DMS 273 treated with DMSO at 0.1 percent for 48 hours (cell line): ENCODE data around the gene VWA3B.
"Not testable (repeated sequence)": the region's sequence is repeated elsewhere in the genome, so short reads cannot be mapped to it uniquely, and the experiment has no call there.

Experiments
- DNase-seq: peaks from one replicate; lab custom pipeline; 2025; lab: John Stamatoyannopoulos, UW

Gene VWA3B

DNA sequence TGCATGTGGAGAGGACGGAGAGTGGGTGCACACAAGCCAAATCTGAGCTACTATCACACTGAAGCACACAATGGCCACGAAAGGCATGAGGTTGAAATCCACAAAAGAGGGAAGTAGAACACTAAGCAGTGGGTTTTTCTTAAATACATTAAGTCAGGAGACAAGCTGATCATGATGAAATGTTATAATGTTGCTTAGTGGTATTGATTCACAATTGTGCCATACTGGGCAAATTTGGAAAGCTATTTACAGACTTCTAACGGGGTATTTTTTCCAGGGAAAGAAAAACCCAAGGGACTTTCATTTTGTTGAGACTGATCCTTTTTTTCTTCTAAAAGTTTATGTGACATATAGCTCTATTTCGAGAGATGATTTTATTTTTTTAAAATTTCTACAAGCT lies 158.5 kb downstream of the VWA3B start:
- no peak for DNase-seq

DNA sequence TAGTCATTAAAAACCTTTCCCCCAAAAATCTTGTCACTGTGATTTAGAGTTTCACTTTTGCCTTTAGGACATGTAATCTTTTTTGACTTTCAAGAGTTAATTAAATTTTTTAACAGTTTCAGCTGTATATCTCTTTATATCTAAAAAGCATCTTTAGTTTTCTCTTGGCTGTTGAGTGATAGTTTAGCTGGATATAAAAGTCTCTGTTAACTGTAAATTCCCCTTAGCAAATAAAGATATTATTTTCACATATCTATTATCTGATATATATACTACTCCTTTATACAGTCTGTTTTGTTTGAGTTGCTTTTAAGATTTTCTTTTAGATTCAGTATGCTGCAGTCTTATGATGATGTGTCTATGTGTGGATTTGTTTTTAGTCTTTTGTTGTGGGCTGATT lies 160.4 kb downstream of the VWA3B start:
- no peak for DNase-seq

DNA sequence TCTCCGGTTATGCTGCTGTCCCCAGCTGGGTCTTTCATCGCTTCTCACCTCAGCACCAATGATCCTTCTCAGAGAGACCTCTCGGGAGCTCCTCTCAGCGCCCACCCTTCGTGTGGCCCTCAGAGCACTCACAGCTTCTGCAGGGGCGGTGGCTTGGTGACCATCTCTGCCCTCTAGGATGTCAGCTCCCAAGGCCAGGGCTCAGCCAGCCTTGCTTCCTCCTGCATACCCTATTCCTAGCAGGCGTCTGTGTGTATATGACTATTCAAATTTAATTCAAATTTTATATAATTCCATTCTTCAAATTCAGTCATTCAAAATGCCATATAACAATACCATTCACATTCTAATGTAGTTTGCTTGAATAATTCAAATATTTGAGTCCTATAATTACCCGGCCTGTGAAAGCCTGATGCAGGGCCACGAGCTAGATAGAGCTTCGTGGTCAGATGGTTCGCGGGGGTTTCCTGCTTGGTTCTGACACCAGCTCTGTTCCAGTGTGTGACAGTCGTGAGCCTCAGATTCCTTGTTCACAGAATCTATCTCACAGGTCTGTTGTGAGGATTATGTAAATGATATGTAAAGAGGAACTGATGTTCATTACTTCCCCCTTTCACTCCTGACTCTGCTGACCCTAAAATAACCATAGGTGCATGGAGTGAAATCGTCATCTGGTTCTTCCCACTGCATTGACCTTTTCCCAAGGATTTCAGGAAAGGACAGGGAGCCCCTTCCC lies 165.2 kb downstream of the VWA3B start:
- no peak for DNase-seq

DNA sequence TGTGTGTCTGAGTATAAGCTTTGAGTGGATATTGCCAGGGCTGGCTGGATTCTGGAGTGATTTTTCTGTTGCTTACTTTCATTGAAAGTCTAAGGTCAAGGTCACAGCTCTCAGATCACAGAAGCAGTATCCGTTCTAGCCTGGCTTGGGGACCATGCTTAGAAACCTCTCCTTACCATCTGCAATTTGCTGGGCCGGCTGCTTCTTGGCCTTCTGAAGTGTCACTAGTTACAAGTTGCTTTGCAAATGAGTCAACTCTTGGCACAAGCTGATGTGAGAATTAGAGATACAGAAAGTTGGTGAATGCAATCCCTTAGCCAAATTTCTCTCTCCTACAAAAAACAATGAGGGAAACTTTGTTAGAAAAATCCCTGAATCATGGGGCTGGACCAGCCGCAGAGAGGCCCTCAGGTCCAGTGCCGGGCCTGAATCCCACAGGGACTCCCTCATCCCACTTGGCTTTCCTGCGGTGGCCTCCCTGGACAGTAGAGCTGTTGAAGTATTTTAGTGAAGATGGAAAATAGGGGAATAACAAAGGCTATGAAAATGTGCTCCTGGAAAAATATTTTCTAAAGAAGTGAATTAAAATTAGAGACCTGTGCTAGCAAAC lies 166.6 kb downstream of the VWA3B start:
- no peak for DNase-seq

DNA sequence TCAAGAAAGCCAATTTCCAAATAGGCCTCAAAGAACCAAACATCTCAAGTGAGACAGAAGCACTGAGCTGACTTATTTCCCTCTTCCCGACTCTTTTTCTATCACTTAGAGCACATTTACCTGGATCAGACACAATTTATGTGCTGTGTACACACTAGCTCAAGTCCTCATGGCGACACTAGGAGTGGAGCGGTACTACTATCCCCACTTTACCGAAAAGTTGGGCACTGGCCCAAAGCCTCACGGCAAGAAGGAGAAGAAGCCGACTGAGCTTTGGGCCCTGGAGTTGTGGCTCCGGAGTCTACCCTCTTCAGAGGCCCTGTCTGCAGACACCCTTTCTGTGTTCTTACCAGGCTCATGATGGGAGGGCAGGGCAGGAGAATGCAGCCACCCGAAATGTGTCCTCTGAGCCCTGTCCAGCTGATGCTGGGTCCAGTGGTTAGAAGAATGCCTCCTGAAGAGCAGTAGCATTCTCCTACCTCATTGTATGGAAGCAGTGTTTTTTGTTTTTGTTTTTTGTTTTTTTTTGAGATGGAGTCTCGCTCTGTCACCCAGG lies 167.6 kb downstream of the VWA3B start:
- no peak for DNase-seq

DNA sequence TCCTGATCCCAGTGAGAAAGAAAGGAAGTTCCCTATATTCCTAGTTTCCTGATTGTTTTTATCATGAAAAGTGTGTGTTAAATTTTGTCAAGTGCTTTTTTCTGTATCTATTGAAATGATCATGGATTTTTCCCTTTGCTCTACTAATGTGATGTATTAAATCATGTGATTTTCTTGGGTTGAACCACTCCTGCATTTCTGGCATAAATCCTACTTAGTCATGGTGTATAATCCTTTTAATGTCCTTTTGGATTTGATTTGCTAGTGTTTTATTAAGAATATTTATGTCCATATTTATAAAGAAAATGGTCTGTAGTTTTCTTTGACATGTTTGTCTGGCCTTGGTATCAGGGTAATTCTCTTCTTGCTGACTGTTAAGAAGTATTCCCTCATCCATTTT lies 171.9 kb downstream of the VWA3B start:
- no peak for DNase-seq

DNA sequence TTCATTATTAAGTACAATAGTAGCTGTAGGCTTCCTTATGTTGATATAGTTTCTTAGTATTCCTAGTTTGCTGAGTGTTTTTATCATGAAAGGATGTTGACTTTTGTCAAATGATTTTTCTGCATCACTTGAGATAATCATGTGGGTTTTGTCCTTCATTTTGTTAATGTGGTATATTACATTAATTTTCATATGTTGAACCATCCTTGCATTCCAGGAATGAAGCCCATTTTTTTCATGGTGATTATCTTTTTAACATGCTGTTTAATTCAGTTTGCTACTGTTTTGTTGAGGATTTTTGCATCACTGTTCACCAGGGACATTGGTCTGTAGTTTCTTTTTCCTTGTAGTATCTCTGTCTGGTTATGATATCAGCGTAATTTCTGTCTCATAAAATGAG lies 176.4 kb downstream of the VWA3B start:
- DNase-seq: no peak

DNA sequence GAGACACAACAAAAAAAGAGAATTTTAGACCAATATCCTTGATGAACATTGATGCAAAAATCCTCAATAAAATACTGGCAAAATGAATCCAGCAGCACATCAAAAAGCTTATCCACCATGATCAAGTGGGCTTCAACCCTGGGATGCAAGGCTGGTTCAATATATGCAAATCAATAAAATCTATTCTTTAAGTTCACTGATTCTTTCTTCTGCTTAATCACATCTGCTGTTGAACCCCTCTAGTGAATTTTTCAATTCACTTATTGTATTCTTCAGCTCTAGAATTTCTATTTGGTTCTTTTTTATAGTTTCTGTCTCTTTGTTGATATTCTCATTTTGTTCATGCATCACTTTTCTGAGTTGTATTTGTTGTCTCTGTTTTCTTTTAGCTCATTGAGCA lies 181.3 kb downstream of the VWA3B start:
- DNase-seq: not testable (repeated sequence)

DNA sequence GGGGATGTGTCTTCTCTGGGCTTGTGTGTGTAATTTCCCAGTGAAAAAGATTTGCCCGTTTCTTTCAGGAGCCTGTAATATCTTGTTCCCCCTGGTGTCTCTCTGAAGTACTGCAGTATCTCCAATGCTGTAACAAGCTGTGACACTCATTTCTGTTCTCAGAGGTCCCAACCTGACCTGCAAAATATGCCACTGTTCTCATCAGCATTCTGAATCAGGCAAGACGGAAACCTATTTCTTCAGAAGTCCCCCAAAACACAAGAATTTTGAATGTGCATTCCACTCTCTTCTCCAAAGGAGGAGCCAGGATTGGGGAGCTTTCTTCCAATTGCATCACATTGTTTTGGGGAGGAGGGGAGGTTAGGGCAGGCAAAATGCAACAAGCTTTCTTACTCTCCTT lies 182.3 kb downstream of the VWA3B start:
- DNase-seq: peak; percentile 7

DNA sequence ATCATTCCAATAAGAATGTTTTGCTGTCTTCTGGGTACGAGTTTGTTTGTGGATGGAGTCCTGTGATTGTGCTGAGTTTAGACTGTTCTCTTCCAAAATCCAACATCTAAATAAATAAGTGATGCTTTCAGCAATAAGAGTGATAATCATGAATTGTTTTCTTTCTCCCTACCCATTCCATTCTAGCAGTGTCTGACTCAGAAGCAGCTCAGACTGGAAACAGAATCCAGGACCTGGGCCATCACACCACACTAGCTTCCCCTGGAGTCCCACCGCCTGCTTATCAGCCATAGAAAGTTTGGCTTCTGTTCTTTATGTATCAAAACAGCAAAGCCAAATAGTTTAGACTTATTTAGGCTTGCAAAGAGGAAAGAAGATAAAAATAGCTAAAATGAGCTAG lies 182.9 kb downstream of the VWA3B start:
- DNase-seq: no peak

DNA sequence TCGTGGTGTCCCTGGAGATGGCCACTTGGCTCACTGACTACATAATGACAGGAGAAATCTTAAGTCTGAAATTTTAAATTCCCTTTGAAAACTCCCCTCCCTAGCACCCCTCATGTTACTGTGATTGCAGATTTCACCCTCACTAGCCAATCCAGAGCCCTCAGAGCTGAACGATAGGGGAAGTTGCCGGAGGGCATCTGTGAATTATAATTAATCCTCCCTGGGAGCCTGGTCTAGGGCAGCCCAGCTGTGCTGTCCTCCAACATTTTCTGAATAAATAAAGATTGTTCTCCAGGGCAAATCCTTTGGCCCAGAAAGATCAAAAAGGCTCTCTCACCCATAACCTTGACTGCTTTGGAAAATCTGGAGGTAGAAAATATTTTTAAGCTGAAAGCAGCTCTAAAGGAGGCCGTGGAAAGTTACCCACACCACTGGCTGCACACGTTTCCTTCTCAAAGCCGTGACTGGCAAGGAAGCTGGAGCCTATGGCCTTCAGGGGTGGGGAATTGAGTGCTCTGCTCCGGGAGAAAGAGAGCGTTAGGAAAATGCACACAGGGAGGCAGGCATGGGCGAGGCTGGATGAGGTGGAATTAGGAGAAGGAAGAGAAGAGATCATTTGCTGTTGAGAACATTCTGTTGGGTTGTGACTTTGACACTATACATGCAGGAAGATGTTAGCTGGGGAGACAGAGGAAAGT lies 190.3 kb downstream of the VWA3B start:
- no peak for DNase-seq

DNA sequence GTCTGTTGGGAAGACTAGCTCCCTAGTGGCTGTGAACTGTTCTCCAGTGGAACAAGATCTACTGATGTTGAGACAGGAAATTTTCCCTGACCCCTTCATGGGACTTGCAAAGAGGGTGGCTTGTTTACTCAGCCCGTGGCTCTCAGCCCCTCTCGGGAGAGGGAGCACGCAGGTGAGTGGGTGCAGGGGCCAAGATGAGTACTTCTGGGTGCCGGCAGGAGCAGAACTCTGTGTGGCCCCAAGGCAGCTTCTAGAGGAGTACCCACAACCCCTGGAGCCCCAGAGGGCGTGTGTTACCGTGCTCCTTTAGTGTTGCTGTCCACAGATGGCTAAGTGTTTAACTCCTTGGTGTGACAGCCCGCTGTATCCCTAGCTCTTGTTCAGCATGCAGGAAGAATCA lies 191.1 kb downstream of the VWA3B start:
- no peak for DNase-seq

DNA sequence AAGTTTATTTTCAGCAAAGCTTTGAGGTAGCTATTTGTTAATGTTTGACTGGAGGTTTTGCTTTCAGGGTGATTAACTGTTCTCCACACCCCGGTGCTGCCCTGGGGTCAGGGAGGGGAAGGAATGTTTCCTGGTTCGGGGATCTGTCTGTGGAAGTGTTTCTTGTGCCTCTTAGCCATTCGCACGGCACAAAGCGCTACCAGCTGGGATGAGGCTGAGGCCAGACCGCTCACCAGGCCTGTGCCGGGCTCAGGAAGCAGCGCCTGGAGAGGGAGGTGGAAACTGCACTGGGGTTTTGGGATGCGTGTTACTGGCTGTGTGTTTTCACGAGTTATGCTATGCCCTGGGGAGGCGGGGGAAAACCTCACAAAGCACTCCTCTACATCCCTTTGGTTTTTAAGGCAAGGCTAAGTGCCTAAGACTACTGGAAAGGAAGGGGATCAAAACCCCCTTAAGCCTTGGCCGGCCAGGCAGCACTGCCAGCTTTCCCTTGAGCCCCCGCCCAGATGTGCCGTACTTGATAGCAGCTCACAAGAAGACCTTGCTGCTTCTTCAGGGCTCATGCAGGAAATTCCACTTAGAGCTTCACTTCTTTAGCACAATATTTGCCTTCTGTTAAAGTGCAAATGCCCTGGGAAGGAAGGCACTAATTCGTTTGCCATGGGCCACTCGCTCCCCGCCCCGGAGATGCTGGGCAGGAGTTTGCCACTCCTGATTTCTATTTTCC lies 193.6 kb downstream of the VWA3B start:
- no peak for DNase-seq

DNA sequence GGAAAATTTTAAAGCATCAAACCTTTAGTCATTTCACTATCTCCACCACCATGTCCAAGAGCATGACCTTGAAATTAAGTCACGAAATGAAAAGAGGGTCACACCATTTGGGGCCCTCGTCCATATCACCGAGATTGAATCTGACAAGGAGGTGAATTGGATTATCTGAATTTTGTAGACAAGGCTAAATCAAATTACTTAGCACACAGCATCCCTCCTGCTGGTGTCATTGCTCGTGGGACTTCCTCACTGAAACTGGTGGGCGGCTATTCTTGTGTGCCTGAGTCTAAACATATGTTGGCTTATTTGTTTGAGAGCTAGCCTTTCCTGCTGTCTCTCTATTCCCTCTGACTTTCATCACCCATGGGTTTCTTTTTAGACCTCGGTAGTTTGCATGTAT lies 194.6 kb downstream of the VWA3B start:
- DNase-seq: no peak

DNA sequence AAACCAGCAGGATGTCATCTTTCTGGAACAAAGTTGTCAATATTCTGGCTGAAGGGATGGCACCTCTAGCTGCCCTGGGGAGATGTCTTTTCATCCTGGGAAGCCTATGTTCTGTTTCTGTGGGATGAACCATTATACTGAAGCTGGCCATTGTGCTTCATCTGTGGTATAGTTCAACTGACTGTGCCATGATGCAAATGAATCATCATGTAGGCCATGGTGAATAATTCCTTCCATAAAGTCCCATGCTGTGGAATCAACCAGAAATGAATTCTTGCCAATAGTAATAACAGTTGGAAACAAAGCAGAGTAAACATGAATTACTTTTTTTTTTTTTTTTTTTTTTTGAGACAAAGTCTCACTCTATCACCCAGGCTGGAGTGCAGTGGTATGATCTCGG lies 195.1 kb downstream of the VWA3B start:
- DNase-seq: no peak

DNA sequence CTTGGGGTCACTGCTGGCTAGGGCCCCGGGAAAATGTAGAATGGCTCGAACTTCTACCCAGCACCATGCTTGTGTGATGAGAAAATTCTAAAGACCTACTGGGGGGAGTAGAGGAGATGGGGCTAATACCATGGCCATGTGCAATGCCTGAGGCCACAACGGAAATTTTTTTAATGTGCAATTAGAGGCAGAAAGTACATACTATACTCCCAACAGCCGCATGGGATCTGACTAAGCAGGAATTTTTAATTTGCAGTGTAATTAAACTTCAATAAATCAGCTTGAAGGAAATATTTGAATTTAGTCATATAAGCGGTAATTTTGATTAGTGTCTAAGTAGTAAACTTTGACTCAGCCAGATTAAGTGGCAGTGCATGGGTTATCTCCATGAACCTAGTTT lies 206.1 kb downstream of the VWA3B start:
- no peak for DNase-seq

DNA sequence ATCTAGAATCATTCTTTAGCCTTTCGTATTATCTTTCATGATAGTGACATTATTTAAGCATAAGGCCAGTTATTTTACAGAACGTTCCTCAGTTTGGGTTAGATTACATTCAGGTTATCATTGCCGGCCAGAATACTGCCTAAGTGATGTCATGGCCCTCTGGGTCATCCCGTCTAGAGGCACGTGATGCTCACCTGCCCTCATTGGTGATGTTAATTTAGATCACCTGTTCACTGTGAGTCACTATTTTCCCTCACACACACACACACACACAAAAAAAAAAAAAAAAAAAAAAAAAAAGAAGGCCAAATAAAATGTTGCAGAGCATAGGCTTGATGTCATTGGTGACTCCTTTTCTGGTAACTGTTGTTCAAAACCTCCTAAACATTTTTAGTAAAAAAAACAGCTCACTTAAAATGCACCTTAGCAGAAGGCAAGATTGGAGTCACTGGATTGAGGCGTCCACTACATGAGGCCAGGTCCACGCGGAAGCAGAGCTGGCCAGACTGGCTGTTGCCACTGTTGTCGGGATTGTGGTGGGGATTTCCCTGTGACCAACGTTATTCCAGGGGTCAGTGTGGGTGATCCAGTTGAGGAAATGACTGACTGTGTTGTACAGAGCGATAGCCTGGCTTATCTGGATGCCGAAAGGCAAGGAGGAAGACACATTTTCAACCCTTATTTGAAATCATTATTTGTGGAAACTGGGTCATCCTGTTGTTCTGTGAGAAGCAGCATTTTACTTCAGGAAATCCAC lies 207.1 kb downstream of the VWA3B start:
- no peak for DNase-seq

DNA sequence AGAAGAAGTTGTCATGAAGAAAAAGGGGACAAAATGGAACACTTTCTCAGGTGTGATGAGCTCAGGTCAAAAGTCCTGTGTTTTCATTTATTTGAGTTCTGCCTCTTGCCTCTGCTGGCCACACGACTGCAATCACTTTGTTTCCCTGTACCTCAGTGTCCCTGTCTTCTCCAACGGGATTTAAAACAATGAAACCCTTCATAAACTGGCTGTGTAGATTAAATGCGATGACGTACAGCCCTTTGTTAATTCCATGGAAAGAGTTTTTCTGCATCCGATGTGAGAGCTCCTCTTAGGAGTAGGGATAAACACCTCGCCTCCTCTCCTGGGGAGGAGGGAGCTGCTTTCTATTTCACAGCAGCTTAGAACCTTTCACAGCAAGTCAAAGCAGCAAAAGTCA lies 207.7 kb downstream of the VWA3B start:
- no peak for DNase-seq

DNA sequence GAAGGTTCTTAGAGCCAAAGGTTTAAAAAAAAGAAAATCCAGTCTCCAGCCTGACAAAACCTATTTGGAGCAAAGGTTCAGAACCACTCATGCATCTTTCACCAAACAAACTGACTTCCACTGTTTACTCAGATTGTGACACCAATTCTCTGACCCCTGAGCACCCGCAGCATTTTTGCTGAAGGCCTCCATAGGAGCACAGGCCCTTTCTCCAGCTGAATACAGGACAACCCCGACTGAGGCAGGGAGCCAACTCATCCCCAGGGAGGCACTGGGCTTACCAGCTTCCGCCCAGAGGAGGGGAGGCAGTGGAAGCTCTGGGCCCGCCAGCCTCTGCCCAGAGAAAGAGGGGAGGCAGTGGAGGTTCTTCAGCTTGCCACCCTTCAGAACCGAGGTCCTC lies 208.3 kb downstream of the VWA3B start:
- DNase-seq: no peak

DNA sequence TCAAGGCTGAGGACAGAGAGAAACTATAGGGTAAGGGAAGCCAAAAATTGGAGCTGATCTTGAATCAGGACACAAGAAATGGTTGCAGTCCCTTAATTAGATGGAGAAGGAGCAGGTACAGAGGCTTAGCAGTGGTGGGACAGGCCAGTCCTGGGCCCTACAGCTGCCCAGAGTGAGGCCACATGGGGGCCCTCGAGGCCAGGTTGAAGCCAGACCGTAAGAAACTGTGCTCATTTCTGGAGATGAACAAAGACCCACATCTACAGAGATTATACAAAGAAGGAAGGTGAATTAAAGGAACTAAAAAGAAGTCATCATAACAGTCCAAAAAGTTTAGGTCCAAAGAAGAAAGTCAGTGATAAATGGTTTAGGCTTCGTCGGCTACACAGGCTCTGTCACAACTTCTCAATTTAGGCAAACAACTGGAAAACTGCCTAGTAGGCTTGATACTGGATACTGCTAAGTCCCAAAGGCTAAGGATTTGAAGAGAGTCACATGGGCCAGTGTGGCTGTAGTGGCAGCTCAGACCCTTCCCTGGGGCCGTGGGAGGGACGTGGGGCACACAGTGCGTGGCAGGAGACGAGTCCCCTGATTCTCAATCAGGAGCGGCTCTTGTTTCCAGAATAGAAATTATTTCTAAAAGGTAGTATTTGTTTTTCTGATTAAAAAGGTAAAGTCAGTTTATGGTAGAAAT lies 208.9 kb downstream of the VWA3B start:
- no peak for DNase-seq

DNA sequence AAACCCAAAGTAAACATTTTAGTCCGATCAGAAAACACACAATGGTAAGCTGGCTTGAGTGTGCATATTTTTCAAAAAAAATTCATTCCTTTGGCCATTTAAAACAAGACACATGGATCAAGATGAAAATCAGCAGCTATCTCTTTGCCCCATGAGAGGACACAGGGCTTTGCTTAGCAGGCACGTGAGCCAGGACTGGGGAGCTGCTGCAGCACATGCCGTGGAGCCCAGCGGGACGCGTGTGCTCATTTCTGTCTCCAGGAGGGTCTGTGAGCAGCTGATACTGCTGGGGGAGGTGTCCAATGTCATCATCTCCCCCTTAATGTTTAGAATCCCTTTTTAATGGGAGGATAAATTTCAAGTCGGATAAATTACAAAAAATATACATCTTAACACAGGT lies 209.5 kb downstream of the VWA3B start:
- DNase-seq: no peak
